HEK293 (cell line): Measurements from ENCODE around the gene ANKRD37.

ENCODE experiments used
- CTCF ChIA-PET: fragments of 350-600 bp; formaldehyde crosslinking; extraction: SDS; loops from one replicate; lab custom pipeline; 2021; ENCODE audit warnings: antibody characterized with exemption; lab: Yijun Ruan, JAX
- POLR2A ChIA-PET: fragments of 300-600 bp; formaldehyde crosslinking; extraction: SDS; loops from one replicate; lab custom pipeline; 2020; ENCODE audit warnings: antibody characterized with exemption, inconsistent platforms; lab: Yijun Ruan, JAX
- H3K27ac ChIP-seq: fragments of 200-500 bp; sonication (Bioruptor generic); 2 replicates; pipeline ENCODE4 v1.5.1; 2014; ENCODE audit warnings: low read depth, low read length, control low read depth, inconsistent platforms; ENCODE audit errors: extremely low read depth
- H3K36me3 ChIP-seq, 2 experiments: fragments of 200-500 bp in 1 of 2; sonication (Bioruptor generic) in 1 of 2; 1 replicate in 1 of 2; 2 replicates in 1 of 2; pipeline ENCODE4 v1.5.1; 2014 to 2017; ENCODE audit warnings: inconsistent platforms in 2 of 2, low read length in 2 of 2; ENCODE audit not compliant: control insufficient read depth in 2 of 2, insufficient read depth in 1 of 2
- H3K4me1 ChIP-seq: fragments of 200-500 bp; sonication (Bioruptor generic); 2 replicates; pipeline ENCODE4 v1.5.1; 2014; ENCODE audit warnings: mild to moderate bottlenecking, low read length, inconsistent platforms; ENCODE audit not compliant: control insufficient read depth, insufficient read depth
- H3K4me3 ChIP-seq: 2 replicates; pipeline ENCODE4 v1.5.1; 2011; ENCODE audit warnings: low read depth, mild to moderate bottlenecking, control low read depth, low read length, moderate library complexity
- H3K9me3 ChIP-seq: fragments of 200-500 bp; sonication (Bioruptor generic); 2 replicates; pipeline ENCODE4 v1.5.1; 2014; ENCODE audit warnings: low read depth, low read length, inconsistent platforms; ENCODE audit not compliant: control insufficient read depth, insufficient read depth
- GLI2 ChIP-seq: fragments of 450-650 bp; formaldehyde crosslinking; IDR thresholded peaks from 2 replicates; pipeline ENCODE4; 2017; ENCODE audit warnings: missing biosample characterization, missing genetic modification characterization, low read depth, borderline replicate concordance
- HOXA7 ChIP-seq: sonication (generic); formaldehyde crosslinking; IDR thresholded peaks from 2 replicates; pipeline ENCODE4 v1.8.1; 2022; ENCODE audit warnings: missing genetic modification reagents, borderline replicate concordance
- INSM2 ChIP-seq: fragments of 450-650 bp; formaldehyde crosslinking; IDR thresholded peaks from 2 replicates; pipeline ENCODE4 v1.5.1; 2016; ENCODE audit warnings: missing biosample characterization, missing genetic modification characterization
- KLF10 ChIP-seq: fragments of 450-650 bp; IDR thresholded peaks from 2 replicates; pipeline ENCODE4 v1.5.1; 2018; ENCODE audit warnings: missing biosample characterization, mild to moderate bottlenecking, missing genetic modification characterization
- KLF8 ChIP-seq: fragments of 450-650 bp; formaldehyde crosslinking; IDR thresholded peaks from 2 replicates; pipeline ENCODE4 v1.5.1; 2016; ENCODE audit warnings: missing biosample characterization, missing genetic modification characterization
- KLF9 ChIP-seq: fragments of 450-650 bp; formaldehyde crosslinking; IDR thresholded peaks from 2 replicates; pipeline ENCODE4 v1.5.1; 2016; ENCODE audit warnings: missing biosample characterization, missing genetic modification characterization, low read depth
- MEIS1 ChIP-seq: sonication (generic); formaldehyde crosslinking; IDR thresholded peaks from 2 replicates; pipeline ENCODE4 v1.8.1; 2022; ENCODE audit warnings: missing genetic modification reagents, mild to moderate bottlenecking, borderline replicate concordance
- OSR2 ChIP-seq: fragments of 450-650 bp; formaldehyde crosslinking; IDR thresholded peaks from 2 replicates; pipeline ENCODE4 v1.5.1; 2016; ENCODE audit warnings: missing biosample characterization, missing genetic modification characterization
- OVOL3 ChIP-seq: fragments of 450-650 bp; formaldehyde crosslinking; IDR thresholded peaks from 2 replicates; pipeline ENCODE4 v1.5.1; 2016; ENCODE audit warnings: missing biosample characterization, missing genetic modification characterization
- PRDM1 ChIP-seq: fragments of 450-650 bp; formaldehyde crosslinking; IDR thresholded peaks from 2 replicates; pipeline ENCODE4; 2016; ENCODE audit warnings: missing biosample characterization, missing genetic modification characterization
- REST ChIP-seq: fragments of 450-650 bp; formaldehyde crosslinking; IDR thresholded peaks from 2 replicates; pipeline ENCODE4 v1.5.1; 2016; ENCODE audit warnings: missing biosample characterization, missing genetic modification characterization
- SALL2 ChIP-seq: fragments of 450-650 bp; formaldehyde crosslinking; IDR thresholded peaks from 2 replicates; pipeline ENCODE4 v1.5.0; 2017; ENCODE audit warnings: missing biosample characterization, mild to moderate bottlenecking, missing genetic modification characterization, borderline replicate concordance
- ZBTB6 ChIP-seq: fragments of 450-650 bp; formaldehyde crosslinking; IDR thresholded peaks from 2 replicates; pipeline ENCODE4 v1.5.1; 2017; ENCODE audit warnings: missing biosample characterization, missing genetic modification characterization
- ZNF266 ChIP-seq: fragments of 450-650 bp; formaldehyde crosslinking; IDR thresholded peaks from 2 replicates; pipeline ENCODE4 v1.5.1; 2016; ENCODE audit warnings: missing biosample characterization, missing genetic modification characterization, low read depth
- ZNF350 ChIP-seq: fragments of 450-650 bp; formaldehyde crosslinking; IDR thresholded peaks from 2 replicates; pipeline ENCODE4 v1.5.0; 2017; ENCODE audit warnings: missing biosample characterization, mild to moderate bottlenecking, missing genetic modification characterization
- ZNF366 ChIP-seq: fragments of 450-650 bp; formaldehyde crosslinking; conservative IDR thresholded peaks from 2 replicates; pipeline ENCODE4 v1.5.1; 2016; ENCODE audit warnings: missing biosample characterization, missing genetic modification characterization
- ZNF404 ChIP-seq: fragments of 450-650 bp; formaldehyde crosslinking; IDR thresholded peaks from 2 replicates; pipeline ENCODE4 v1.5.1; 2017; ENCODE audit warnings: missing biosample characterization, missing genetic modification characterization
- ZNF501 ChIP-seq: fragments of 450-650 bp; formaldehyde crosslinking; IDR thresholded peaks from 2 replicates; pipeline ENCODE4 v1.5.1; 2016; ENCODE audit warnings: missing biosample characterization, missing genetic modification characterization
- ZNF555 ChIP-seq: fragments of 450-650 bp; formaldehyde crosslinking; conservative IDR thresholded peaks from 2 replicates; pipeline ENCODE4 v1.5.1; 2017; ENCODE audit warnings: missing biosample characterization, mild to moderate bottlenecking, missing genetic modification characterization, inconsistent platforms
- ZNF558 ChIP-seq: fragments of 450-650 bp; formaldehyde crosslinking; IDR thresholded peaks from 2 replicates; pipeline ENCODE4 v1.5.1; 2016; ENCODE audit warnings: missing biosample characterization, missing genetic modification characterization
- ZNF654 ChIP-seq: fragments of 450-650 bp; formaldehyde crosslinking; IDR thresholded peaks from 2 replicates; pipeline ENCODE4 v1.5.1; 2016; ENCODE audit warnings: low read depth, missing biosample characterization, missing genetic modification characterization
- ZNF670 ChIP-seq: fragments of 450-650 bp; formaldehyde crosslinking; IDR thresholded peaks from 2 replicates; pipeline ENCODE4 v1.5.1; 2016; ENCODE audit warnings: missing biosample characterization, missing genetic modification characterization, low read depth
- ZNF677 ChIP-seq: fragments of 450-650 bp; IDR thresholded peaks from 2 replicates; pipeline ENCODE4 v1.5.0; 2018; ENCODE audit warnings: missing biosample characterization, mild to moderate bottlenecking, missing genetic modification characterization, moderate library complexity
- TF ChIP-seq, protein P1 (sequence below): fragments of 450-650 bp; formaldehyde crosslinking; IDR thresholded peaks from 2 replicates; pipeline ENCODE4 v1.5.1; 2016; ENCODE audit warnings: missing biosample characterization, missing genetic modification characterization
- TF ChIP-seq, protein P2 (sequence below): fragments of 450-650 bp; formaldehyde crosslinking; IDR thresholded peaks from 2 replicates; pipeline ENCODE4 v1.5.1; 2016; ENCODE audit warnings: missing biosample characterization, missing genetic modification characterization
- TF ChIP-seq, protein P3 (sequence below): fragments of 450-650 bp; formaldehyde crosslinking; IDR thresholded peaks from 2 replicates; pipeline ENCODE4 v1.5.1; 2016; ENCODE audit warnings: missing biosample characterization, missing genetic modification characterization

Gene ANKRD37

DNA sequence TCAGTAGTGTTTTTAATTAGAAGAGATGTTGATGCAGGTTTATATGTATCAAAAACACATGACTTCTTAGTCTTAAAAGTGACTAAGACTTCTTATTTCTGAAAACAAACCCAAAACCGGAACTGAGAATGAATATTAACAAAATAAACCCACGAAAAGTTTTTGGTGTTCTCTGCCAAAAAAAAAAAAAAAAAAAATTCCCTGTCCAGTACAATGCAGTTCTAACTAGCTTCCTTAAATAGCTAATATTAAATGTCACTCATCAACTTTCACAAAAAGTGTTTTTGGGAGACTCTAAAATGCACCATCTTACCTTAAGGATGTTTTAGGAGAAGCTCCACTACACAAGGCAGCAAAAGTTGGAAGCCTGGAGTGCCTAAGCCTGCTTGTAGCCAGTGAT, 2.0 kb downstream of the ANKRD37 start:
- Histone ChIP-seq H3K4me3 (no peak overlapping the region), H3K4me1 (peaks cover 4% of the 10 kb centered on the region; the same call in 1 of the 2 replicates), H3K9me3 (no peaks in the 10 kb centered on the region), H3K36me3 (peaks cover 0 to 39% of the 10 kb centered on the region in 2 experiments), H3K27ac (no peak overlapping the region)
- ChIA-PET POLR2A (no interaction called here), CTCF (interaction anchor here (0.7 kb wide), 1 partner anchor 739 kb away, joined by 4 read pairs; no protein-coding TSS in a partner anchor)
- TF ChIP-seq ZBTB6 (tag by site-specific recombination): no peak
- TF ChIP-seq ZNF501 (tag by site-specific recombination): no peak
- no peak for TF ChIP-seq MEIS1 (CRISPR knock-in tag)
- TF ChIP-seq INSM2 (tag by site-specific recombination): no peak
- TF ChIP-seq ZNF558 (tag by site-specific recombination): no peak
- no peak for TF ChIP-seq ZNF555 (tag by site-specific recombination)
- TF ChIP-seq ZNF350 (tag by site-specific recombination): no peak
- TF ChIP-seq ZNF677 (tag by site-specific recombination): no peak
- TF ChIP-seq PRDM1 (tag by site-specific recombination): no peak
- TF ChIP-seq KLF9 (tag by site-specific recombination): no peak
- TF ChIP-seq, protein P1, sequence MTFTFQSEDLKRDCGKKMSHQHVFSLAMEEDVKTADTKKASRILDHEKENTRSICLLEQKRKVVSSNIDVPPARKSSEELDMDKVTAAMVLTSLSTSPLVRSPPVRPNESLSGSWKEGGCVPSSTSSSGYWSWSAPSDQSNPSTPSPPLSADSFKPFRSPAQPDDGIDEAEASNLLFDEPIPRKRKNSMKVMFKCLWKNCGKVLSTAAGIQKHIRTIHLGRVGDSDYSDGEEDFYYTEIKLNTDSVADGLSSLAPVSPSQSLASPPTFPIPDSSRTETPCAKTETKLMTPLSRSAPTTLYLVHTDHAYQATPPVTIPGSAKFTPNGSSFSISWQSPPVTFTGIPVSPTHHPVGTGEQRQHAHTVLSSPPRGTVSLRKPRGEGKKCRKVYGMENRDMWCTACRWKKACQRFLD: no peak
- TF ChIP-seq HOXA7 (CRISPR knock-in tag): no peak
- TF ChIP-seq OVOL3 (tag by site-specific recombination): no peak
- TF ChIP-seq OSR2 (tag by site-specific recombination): no peak
- TF ChIP-seq ZNF266: no peak
- no peak for TF ChIP-seq GLI2 (tag by site-specific recombination)
- no peak for TF ChIP-seq SALL2 (tag by site-specific recombination)
- TF ChIP-seq ZNF670 (tag by site-specific recombination): no peak
- TF ChIP-seq REST (tag by site-specific recombination): no peak

- H3K27ac ChIP-seq: no peak overlapping the region
- peaks cover 0 to 39% of the 10 kb centered on the region in 2 experiments for H3K36me3 ChIP-seq
- no peaks in the 10 kb centered on the region for H3K9me3 ChIP-seq
- peaks cover 4% of the 10 kb centered on the region; the same call in 1 of the 2 replicates for H3K4me1 ChIP-seq
- H3K4me3 ChIP-seq: no peak overlapping the region
- ChIA-PET CTCF (no interaction called here), POLR2A (no interaction called here)
- TF ChIP-seq ZNF366 (tag by site-specific recombination) (no peak), ZNF654 (no peak), KLF8 (tag by site-specific recombination) (no peak), KLF10 (tag by site-specific recombination) (no peak), ZNF404 (tag by site-specific recombination) (no peak)
- TF ChIP-seq, protein P2, sequence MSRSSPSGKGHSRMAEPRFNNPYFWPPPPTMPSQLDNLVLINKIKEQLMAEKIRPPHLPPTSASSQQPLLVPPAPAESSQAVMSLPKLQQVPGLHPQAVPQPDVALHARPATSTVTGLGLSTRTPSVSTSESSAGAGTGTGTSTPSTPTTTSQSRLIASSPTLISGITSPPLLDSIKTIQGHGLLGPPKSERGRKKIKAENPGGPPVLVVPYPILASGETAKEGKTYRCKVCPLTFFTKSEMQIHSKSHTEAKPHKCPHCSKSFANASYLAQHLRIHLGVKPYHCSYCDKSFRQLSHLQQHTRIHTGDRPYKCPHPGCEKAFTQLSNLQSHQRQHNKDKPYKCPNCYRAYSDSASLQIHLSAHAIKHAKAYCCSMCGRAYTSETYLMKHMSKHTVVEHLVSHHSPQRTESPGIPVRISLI: no peak
- TF ChIP-seq, protein P3, sequence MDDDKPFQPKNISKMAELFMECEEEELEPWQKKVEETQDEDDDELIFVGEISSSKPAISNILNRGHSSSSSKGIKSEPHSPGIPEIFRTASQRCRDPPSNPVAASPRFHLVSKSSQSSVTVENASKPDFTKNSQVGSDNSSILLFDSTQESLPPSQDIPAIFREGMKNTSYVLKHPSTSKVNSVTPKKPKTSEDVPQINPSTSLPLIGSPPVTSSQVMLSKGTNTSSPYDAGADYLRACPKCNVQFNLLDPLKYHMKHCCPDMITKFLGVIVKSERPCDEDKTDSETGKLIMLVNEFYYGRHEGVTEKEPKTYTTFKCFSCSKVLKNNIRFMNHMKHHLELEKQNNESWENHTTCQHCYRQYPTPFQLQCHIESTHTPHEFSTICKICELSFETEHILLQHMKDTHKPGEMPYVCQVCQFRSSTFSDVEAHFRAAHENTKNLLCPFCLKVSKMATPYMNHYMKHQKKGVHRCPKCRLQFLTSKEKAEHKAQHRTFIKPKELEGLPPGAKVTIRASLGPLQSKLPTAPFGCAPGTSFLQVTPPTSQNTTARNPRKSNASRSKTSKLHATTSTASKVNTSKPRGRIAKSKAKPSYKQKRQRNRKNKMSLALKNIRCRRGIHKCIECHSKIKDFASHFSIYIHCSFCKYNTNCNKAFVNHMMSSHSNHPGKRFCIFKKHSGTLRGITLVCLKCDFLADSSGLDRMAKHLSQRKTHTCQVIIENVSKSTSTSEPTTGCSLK (tag by site-specific recombination): no peak
Observed at GRCh38 chr4:185399466-185399865, 2.8 kb downstream of the ANKRD37 start.
